Cardiac fibroblast (primary cell): ENCODE measurements around the gene PAIP1.

Source experiments
- DNase-seq, 2 donors: peaks; one replicate each; pipeline versions ENCODE4 v3.0.0 to v3.0.0-alpha.2; 2010; ENCODE audit warnings: low read depth in 2 of 2
- H3K4me3 ChIP-seq, 2 donors: replicated peaks in 1 of 2; 1 replicate in 1 of 2; 2 replicates in 1 of 2; pipeline ENCODE4 v1.5.1; 2011; ENCODE audit warnings: low read depth in 2 of 2, low read length in 2 of 2, mild to moderate bottlenecking in 2 of 2, moderate library complexity in 1 of 2
- TF ChIP-seq, protein P1 (sequence below): IDR thresholded peaks from one replicate; pipeline ENCODE4 v1.5.1; 2011; ENCODE audit warnings: low read depth, mild to moderate bottlenecking, low read length, inconsistent platforms

The PAIP1 gene

DNA sequence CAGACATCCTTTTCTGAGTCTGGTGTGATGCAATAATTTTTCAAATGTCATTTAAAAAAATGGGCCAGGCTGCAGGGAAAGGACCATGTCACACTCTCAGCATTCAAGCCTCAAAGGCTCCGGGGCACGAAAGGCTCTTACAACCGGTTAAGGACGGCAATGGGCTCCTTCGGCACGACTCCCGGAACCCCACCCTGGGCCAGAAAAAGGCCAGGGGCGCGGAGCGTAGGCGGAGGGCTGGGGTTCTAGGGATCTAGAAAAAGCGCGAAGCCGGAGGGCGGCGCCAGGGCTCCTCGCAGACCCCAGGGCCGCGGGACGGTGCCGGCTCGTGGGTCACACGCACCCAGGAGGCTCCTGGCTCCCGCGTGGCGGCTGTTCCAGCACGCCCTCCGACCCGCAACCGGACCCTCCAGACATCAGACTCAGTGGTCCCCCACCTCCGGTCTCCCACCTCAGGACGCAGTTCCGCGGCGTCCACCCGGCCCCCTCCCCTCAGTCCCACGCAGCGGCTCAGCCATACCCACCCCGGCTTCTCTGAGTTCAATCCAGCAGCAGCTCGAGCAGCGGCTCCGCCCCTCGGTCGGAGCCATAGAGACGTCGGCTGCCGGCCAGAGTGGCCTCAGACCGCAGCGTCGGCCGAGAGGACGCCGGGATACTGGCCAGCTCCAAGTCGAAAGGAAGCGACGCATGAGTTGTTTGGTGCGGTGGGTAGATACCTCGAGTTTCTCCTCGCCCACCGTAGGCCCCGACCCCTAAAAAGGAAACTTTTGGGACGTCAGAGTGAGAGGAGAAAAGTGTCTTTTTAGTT lies 73.4 kb downstream of the PAIP1 start, which contains the start of gene TMEM267:
Gene TMEM267 (minus strand): TSS at position 568 of the 808 bp plus-strand sequence. CDS start 29,896 bp downstream, outside the sequence.
- peak within 1 kb of the TSS; percentile 78 to 81 for H3K4me3 ChIP-seq
- peak; percentile 93 to 96 for DNase-seq
- TF ChIP-seq, protein P1, sequence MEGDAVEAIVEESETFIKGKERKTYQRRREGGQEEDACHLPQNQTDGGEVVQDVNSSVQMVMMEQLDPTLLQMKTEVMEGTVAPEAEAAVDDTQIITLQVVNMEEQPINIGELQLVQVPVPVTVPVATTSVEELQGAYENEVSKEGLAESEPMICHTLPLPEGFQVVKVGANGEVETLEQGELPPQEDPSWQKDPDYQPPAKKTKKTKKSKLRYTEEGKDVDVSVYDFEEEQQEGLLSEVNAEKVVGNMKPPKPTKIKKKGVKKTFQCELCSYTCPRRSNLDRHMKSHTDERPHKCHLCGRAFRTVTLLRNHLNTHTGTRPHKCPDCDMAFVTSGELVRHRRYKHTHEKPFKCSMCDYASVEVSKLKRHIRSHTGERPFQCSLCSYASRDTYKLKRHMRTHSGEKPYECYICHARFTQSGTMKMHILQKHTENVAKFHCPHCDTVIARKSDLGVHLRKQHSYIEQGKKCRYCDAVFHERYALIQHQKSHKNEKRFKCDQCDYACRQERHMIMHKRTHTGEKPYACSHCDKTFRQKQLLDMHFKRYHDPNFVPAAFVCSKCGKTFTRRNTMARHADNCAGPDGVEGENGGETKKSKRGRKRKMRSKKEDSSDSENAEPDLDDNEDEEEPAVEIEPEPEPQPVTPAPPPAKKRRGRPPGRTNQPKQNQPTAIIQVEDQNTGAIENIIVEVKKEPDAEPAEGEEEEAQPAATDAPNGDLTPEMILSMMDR = no peak

DNA sequence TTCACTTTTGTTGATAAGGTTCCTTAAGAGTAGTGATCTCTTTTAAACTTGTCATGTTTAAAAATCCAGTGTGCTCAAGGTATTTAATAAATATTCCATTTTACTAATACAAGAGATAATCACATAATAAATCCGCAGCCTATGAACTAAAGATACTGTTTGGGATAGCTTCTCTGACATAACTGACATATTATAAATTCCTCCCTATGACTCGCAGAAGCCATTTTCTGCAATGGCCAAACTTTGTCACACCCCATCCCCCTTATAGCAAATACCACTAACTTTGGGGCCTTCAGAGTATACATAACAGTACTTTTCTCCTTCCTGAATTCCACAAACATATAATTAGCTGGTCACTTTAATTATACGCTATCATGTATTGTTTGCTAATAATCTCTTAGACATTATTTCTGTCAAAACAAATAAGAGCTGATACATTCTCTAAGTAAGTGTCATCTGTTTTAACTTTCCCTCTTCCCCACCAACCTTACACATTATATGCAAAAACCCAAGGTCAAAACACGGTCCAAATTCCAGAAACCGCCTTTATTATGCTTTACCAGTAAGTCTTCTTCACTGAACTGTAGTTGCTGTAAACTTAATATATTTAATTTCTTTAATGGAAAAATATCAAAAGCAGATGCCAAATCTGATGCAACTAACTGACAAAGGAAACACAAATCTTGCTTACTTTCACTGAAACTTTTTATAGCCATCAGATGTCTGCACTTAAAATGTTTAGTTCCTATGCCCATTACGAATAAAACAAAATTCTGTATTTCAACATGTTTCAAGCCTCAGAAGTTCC lies 74.2 kb downstream of the PAIP1 start:
- DNase-seq = peak; percentile 25 to 59
- peak overlapping the region; percentile 78 to 81 for H3K4me3 ChIP-seq
- TF ChIP-seq, protein P1 = no peak
